Measurements from ENCODE around the gene IDH3B. TPM values are rescaled to one million over a fixed set of nuclear protein-coding genes. Genes with fewer than 3 reads are reported as not detected.
A peak's percentile ranks its signal among the peaks of the same experiment; 100 is the strongest.

The IDH3B gene
- total and polyA plus RNA-seq, 9 of the 15 experiments (the other 6 are each of a cell fraction or from before 2014, with no cell fraction given): 91.7 to 224 (median 155) TPM

- Histone ChIP-seq H3K9ac (ENCODE audit: insufficient read depth in 1 of 2, low read depth in 2 of 2, low read length in 2 of 2) (no peak overlapping the region), H2AFZ (ENCODE audit: low read depth, low read length) (peak overlapping the region; percentile 85), H3K9me1 (ENCODE audit: control insufficient read depth, insufficient read depth, low read length) (no peaks in the 10 kb centered on the region), H3K27ac (ENCODE audit: extremely low read depth, low read depth, low read length) (no peak overlapping the region), H3K27me3 (ENCODE audit: control insufficient read depth in 2 of 2, insufficient read depth in 2 of 2, low read length in 2 of 2) (peaks cover 6 to 28% of the 10 kb centered on the region in 2 experiments; a peak in 4 of 5 replicates), H4K20me1 (replicated peaks; ENCODE audit: control insufficient read depth, insufficient read depth, low read length) (no peaks in the 10 kb centered on the region), H3K36me3 (ENCODE audit: control insufficient read depth, insufficient read depth, low read length) (no peaks in the 10 kb centered on the region), H3K4me2 (ENCODE audit: insufficient read depth, low read length) (no peak overlapping the region; the same call in 1 of the 2 replicates), H3K79me2 (ENCODE audit: control insufficient read depth, insufficient read depth, low read length) (no peaks in the 10 kb centered on the region), H3K4me1 (replicated peaks in 1 of 2; ENCODE audit: control insufficient read depth in 2 of 2, insufficient read depth in 2 of 2, low read length in 2 of 2) (peaks cover 0 to 6% of the 10 kb centered on the region in 2 experiments; a peak in 3 of 5 replicates), H3K4me3 (no peak overlapping the region), H3K9me3 (replicated peaks; ENCODE audit: control insufficient read depth, insufficient read depth, low read depth, low read length) (no peaks in the 10 kb centered on the region)
- intact Hi-C loops (cut with micrococcal nuclease): loop anchor here (5.0 kb wide), 1 partner anchor 165 kb away; no protein-coding TSS in a partner anchor
- TF ChIP-seq PKNOX1 (IDR thresholded peaks at IDR 0.05): peak; percentile 29; the same call in 1 of the 2 replicates
- TF ChIP-seq CBX1 (IDR thresholded peaks at IDR 0.05; ENCODE audit: low read depth): no peak
- TF ChIP-seq ARID3B (CRISPR knock-in tag; IDR thresholded peaks at IDR 0.05; ENCODE audit: borderline replicate concordance): no peak
- TF ChIP-seq POLR2H (tag; IDR thresholded peaks at IDR 0.05; ENCODE audit: low read depth): no peak
- ChIA-PET POLR2A (no interaction called here), CTCF (ENCODE audit: low intra/inter-chr PET ratio) (interaction anchor here (1.2 kb wide), 1 partner anchor 55 kb away, joined by 4 read pairs; no protein-coding TSS in a partner anchor)
- FAIRE-seq (no peak), ATAC-seq (no peak), DNase-seq (ENCODE audit: extremely low read depth in 1 of 4, low spot score in 3 of 4) (no peak)
- no TSS peak for BruUV-seq (replicated peaks)
- WGBS (ENCODE audit: insufficient coverage, low coverage, missing lambda C conversion rate): 20% methylated on average over 6 of the region's 6 CpGs
- in situ Hi-C loops (cut with MboI): loop anchor here (5.0 kb wide), 1 partner anchor 165 kb away; no protein-coding TSS in a partner anchor
These were observed 23.5 kb upstream of the IDH3B start for GRCh38 chr20:2687514-2687913.

Data from K562 (cell line).